ENCODE measurements around the gene APOOL.

Gene APOOL

GRCh38 chrX:85089321-85089840 lies 85.7 kb downstream of the APOOL start:
- FAIRE-seq = no peak

GRCh38 chrX:85107407-85107806 lies 103.7 kb downstream of the APOOL start:
- FAIRE-seq = no peak

DNA sequence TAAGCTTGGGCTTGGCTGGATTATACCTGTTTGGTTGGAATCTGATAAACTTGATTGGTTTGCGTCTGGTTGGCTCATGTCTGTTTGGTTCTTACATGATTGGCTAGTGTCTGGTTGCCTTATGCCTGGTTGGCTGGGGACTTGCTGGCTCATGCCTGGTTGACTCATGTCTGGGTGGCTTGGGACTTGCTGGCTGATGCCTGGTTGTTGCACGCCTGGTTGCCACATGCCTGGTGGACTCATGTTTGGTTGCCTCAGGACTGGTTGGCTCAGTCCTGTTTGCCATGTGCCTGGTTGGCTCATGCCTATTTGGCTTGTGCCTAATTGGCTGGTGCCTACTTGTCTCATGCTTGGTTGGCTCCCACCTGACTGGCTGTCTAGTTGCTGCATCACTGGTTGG lies 104.5 kb downstream of the APOOL start:
- FAIRE-seq = no peak

- no peak for FAIRE-seq
Observed at GRCh38 chrX:85109235-85109634, 105.6 kb downstream of the APOOL start.

DNA sequence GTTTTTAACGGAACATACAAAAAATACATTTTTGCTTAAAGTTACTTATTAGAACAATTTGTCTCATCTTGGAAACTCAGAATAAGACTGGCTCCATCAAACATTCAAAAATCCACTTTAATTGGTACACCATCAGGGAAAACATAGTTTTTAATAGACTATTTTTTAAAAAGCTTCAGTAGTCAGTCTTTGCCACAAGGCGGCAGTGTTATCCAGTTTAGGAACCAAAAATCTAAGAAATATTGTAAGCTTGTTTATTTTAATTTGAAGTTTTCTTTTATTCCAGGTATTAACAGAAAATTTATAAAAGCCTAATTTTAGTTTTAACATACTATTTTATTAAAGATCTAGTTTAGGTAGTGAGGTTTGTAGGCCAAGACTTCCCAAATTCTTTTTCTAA lies 107.7 kb downstream of the APOOL start:
- peak; percentile 91 for FAIRE-seq

- no peak for FAIRE-seq
Observed at GRCh38 chrX:85112293-85112692, 108.6 kb downstream of the APOOL start.

- no peak for FAIRE-seq
Observed at GRCh38 chrX:85113746-85114145, 110.1 kb downstream of the APOOL start.

GRCh38 chrX:85114171-85114570 lies 110.5 kb downstream of the APOOL start:
- no peak for FAIRE-seq

GRCh38 chrX:85114776-85115175 lies 111.1 kb downstream of the APOOL start:
- no peak for FAIRE-seq

- no peak for FAIRE-seq
Observed at GRCh38 chrX:85115252-85115651, 111.6 kb downstream of the APOOL start.

GRCh38 chrX:85136409-85136808 lies 132.7 kb downstream of the APOOL start:
- FAIRE-seq = no peak

DNA sequence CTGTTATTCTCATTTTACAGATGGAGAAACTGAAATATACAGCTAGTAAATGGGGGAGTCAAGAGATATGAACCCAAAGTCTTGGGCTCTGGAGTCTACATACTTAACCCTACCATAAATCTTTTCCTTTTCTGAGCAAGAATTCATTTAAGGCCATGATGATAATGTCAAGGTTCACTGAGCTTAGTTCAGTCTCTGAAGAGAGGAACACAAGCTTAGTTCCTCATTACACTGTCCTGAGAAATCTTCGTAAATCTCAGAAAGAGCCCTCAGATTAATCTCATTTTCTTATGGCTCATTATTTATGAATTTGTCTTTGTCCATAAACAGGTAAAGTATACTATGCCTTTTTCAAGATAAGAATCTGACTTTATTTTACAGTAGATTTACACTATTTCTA lies 135.7 kb downstream of the APOOL start:
- FAIRE-seq = no peak

- FAIRE-seq = no peak
Observed at GRCh38 chrX:85140964-85141363, 137.3 kb downstream of the APOOL start.
